K562 (cell line): ENCODE measurements around the gene MAPKAPK2. TPM values are rescaled to one million over a fixed set of nuclear protein-coding genes. Genes with fewer than 3 reads are reported as not detected.
A peak's percentile ranks its signal among the peaks of the same experiment; 100 is the strongest.

Experiments used
- ATAC-seq: fragments of 200-7000 bp; cut with Tn5 transposase; 3 replicates; pipeline ENCODE4 v1.9.1; 2020; ENCODE audit warnings: moderate library complexity
- BruUV-seq: library from RNA; stranded (reverse); fragments of 400-500 nt; replicated peaks from 2 replicates; lab custom pipeline; 2021; lab: Mats Ljungman, UMichigan
- CTCF ChIA-PET: fragments of 300-600 bp; formaldehyde crosslinking; extraction: SDS; loops from one replicate; lab custom pipeline; 2021; ENCODE audit warnings: low intra/inter-chr PET ratio; lab: Yijun Ruan, JAX
- POLR2A ChIA-PET: fragments of 300-600, 350-650 bp; sonication (Branson Sonifier 250); formaldehyde crosslinking; extraction: SDS; loops from one replicate; lab custom pipeline; 2021; ENCODE audit warnings: antibody characterized with exemption, inconsistent platforms; lab: Yijun Ruan, JAX
- DNase-seq, 4 experiments: peaks; one replicate each; pipeline versions ENCODE4 v3.0.0 to v3.0.0-alpha.2; 2011 to 2018; ENCODE audit warnings: low spot score in 3 of 4, mixed read lengths in 3 of 4; ENCODE audit errors: extremely low read depth in 1 of 4
- FAIRE-seq: peaks from 2 replicates; lab custom pipeline; 2011; peaks lifted over from hg19 to GRCh38; lab: Jason Lieb, UNC
- H2AFZ ChIP-seq: 2 replicates; pipeline ENCODE4 v1.6.0; 2011; ENCODE audit warnings: low read depth, low read length, control low read depth, inconsistent platforms
- H3K27ac ChIP-seq: fragments of 200-600 bp; 3 replicates; pipeline ENCODE4 v1.8.0; 2011; ENCODE audit warnings: low read depth, mild to moderate bottlenecking, control low read depth, inconsistent platforms, low read length, moderate library complexity, mixed read lengths; ENCODE audit errors: extremely low read depth
- H3K27me3 ChIP-seq, 2 experiments: fragments of 300-600 bp in 1 of 2; 2 replicates in 1 of 2; 3 replicates in 1 of 2; pipeline versions ENCODE4 v1.6.0 to v1.8.0; 2011; ENCODE audit warnings: inconsistent platforms in 2 of 2, low read length in 2 of 2, mild to moderate bottlenecking in 1 of 2, mixed read lengths in 1 of 2, moderate library complexity in 1 of 2; ENCODE audit not compliant: control insufficient read depth in 2 of 2, insufficient read depth in 2 of 2
- H3K36me3 ChIP-seq: fragments of 300-600 bp; 3 replicates; pipeline ENCODE4 v1.8.0; 2011; ENCODE audit warnings: mild to moderate bottlenecking, low read length, inconsistent platforms; ENCODE audit not compliant: control insufficient read depth, insufficient read depth
- H3K4me1 ChIP-seq, 2 experiments: fragments of 200-600 bp in 1 of 2; replicated peaks in 1 of 2; 2 replicates in 1 of 2; 3 replicates in 1 of 2; pipeline versions ENCODE4 v1.5.1 to v1.8.0; 2011; ENCODE audit warnings: inconsistent platforms in 2 of 2, low read length in 2 of 2, mild to moderate bottlenecking in 1 of 2, mixed read lengths in 1 of 2, moderate library complexity in 1 of 2; ENCODE audit not compliant: control insufficient read depth in 2 of 2, insufficient read depth in 2 of 2
- H3K4me2 ChIP-seq: 2 replicates; pipeline ENCODE4 v1.6.1; 2011; ENCODE audit warnings: low read length, control low read depth, inconsistent platforms, mixed read lengths; ENCODE audit not compliant: insufficient read depth
- H3K4me3 ChIP-seq: fragments of 200-600 bp; sonication (generic), shearing (Covaris generic); 2 replicates; pipeline ENCODE4 v1.5.1; 2016; ENCODE audit warnings: control low read depth, inconsistent platforms
- H3K79me2 ChIP-seq: fragments of 200-600 bp; 3 replicates; pipeline ENCODE4 v1.8.0; 2011; ENCODE audit warnings: low read length, inconsistent platforms; ENCODE audit not compliant: control insufficient read depth, insufficient read depth
- H3K9ac ChIP-seq, 2 experiments: 2 replicates each; pipeline versions ENCODE4 v1.6.0 to v1.6.1; 2011; ENCODE audit warnings: low read depth in 2 of 2, low read length in 2 of 2, control low read depth in 1 of 2, inconsistent platforms in 1 of 2, mild to moderate bottlenecking in 1 of 2, mixed read lengths in 1 of 2; ENCODE audit not compliant: insufficient read depth in 1 of 2
- H3K9me1 ChIP-seq: one replicate; pipeline ENCODE4 v1.6.0; 2011; ENCODE audit warnings: inconsistent platforms, mild to moderate bottlenecking, low read length, moderate library complexity; ENCODE audit not compliant: control insufficient read depth, insufficient read depth
- H3K9me3 ChIP-seq: replicated peaks from 2 replicates; pipeline ENCODE4 v1.5.1; 2011; ENCODE audit warnings: low read depth, low read length, inconsistent platforms; ENCODE audit not compliant: control insufficient read depth, insufficient read depth
- H4K20me1 ChIP-seq: replicated peaks from 2 replicates; pipeline ENCODE4 v1.6.1; 2011; ENCODE audit warnings: low read length, inconsistent platforms, mixed read lengths; ENCODE audit not compliant: control insufficient read depth, insufficient read depth
- CCNT2 ChIP-seq: IDR thresholded peaks from 2 replicates; pipeline ENCODE4 v1.6.1; 2011; ENCODE audit warnings: borderline replicate concordance, low read depth, mild to moderate bottlenecking, moderate library complexity, mixed read lengths, low read length; ENCODE audit not compliant: insufficient read length; ENCODE audit errors: extremely low read depth
- FOXK1 ChIP-seq: sonication (generic); formaldehyde crosslinking; IDR thresholded peaks from 2 replicates; pipeline ENCODE4 v1.8.0; 2022; ENCODE audit warnings: missing genetic modification reagents, mild to moderate bottlenecking, borderline replicate concordance
- KDM4B ChIP-seq, 2 experiments: fragments of 450-650 bp in 1 of 2; sonication (generic) in 1 of 2; IDR thresholded peaks; 2 replicates each; pipeline ENCODE4 v1.6.1; 2016 to 2017; ENCODE audit warnings: borderline replicate concordance in 2 of 2, antibody characterized with exemption in 1 of 2, low read depth in 1 of 2, mild to moderate bottlenecking in 1 of 2
- KLF1 ChIP-seq: fragments of 450-650 bp; IDR thresholded peaks from 2 replicates; pipeline ENCODE4 v1.6.1; 2016; ENCODE audit warnings: missing genetic modification characterization, missing compliant biosample characterization
- KLF16 ChIP-seq: IDR thresholded peaks from 2 replicates; pipeline ENCODE4 v1.6.1; 2016; ENCODE audit warnings: antibody characterized with exemption
- SMARCC2 ChIP-seq: fragments of 450-650 bp; IDR thresholded peaks from 2 replicates; pipeline ENCODE4 v1.6.1; 2017; ENCODE audit warnings: antibody characterized with exemption, moderate library complexity, mild to moderate bottlenecking, low read depth
- ZNF146 ChIP-seq: IDR thresholded peaks from one replicate; pipeline ENCODE4 v1.6.1; 2018; ENCODE audit warnings: missing compliant biosample characterization; ENCODE audit not compliant: unreplicated experiment
- ZNF551 ChIP-seq: fragments of 250-450 bp; sonication (Bioruptor Pico); IDR thresholded peaks from 2 replicates; pipeline ENCODE4 v1.5.0; 2021; ENCODE audit warnings: mild to moderate bottlenecking, moderate library complexity
- WGBS: fragments of 100-300 bp; shearing (Covaris generic); methylation state at CpG from one replicate; pipeline ENCODE4 v1.1.6; 2016; ENCODE audit warnings: low coverage, mixed read lengths; ENCODE audit not compliant: insufficient coverage; ENCODE audit errors: missing lambda C conversion rate; 5-methylcytosine and 5-hydroxymethylcytosine counted together
- in situ Hi-C: fragments of 300-500 bp; cut with MboI; formaldehyde crosslinking; loops from 4 replicates; pipeline ENCODE4 v1.15.0; 2018; ENCODE audit warnings: inconsistent platforms, mixed read lengths
- intact Hi-C: fragments of 100-400 bp; cut with micrococcal nuclease; formaldehyde crosslinking; loops from 2 replicates; pipeline ENCODE4 v1.14.2; 2022
- polyA plus RNA-seq, 8 experiments: library from polyadenylated mRNA; depleted of rRNA in 4 of 8; stranded (reverse) in 5 of 8; unstranded in 3 of 8; fragments of >200 nt; fragmentation: Nextera tagmentation in 2 of 8; fragmentation: Illumina TruSeq in 1 of 8; extraction: Ambion mirVana in 2 of 8; extraction: Trizol in 1 of 8; gene quantifications; 2 replicates each; pipeline versions ENCODE4 v1.2.1 to v1.2.3, GENCODE V29; 2011 to 2014; ENCODE audit warnings: inconsistent platforms in 1 of 8, missing spikeins in 1 of 8
- total RNA-seq, 7 experiments: library from RNA; depleted of rRNA in 6 of 7; stranded (reverse); fragments of >200 nt in 6 of 7; fragmentation: Illumina TruSeq in 2 of 7; extraction: Trizol in 2 of 7; gene quantifications; 2 replicates each; pipeline versions ENCODE4 v1.2.1 to v1.2.3, GENCODE V29; 2011 to 2021; ENCODE audit warnings: low replicate concordance in 1 of 7
- TF ChIP-seq, protein P1 (sequence below): sonication (generic); formaldehyde crosslinking; IDR thresholded peaks from 2 replicates; pipeline ENCODE4 v1.8.0; 2022; ENCODE audit warnings: missing genetic modification reagents, mild to moderate bottlenecking, borderline replicate concordance
- TF ChIP-seq, protein P2 (sequence below): fragments of 200-400 bp; formaldehyde crosslinking; IDR thresholded peaks from 2 replicates; pipeline ENCODE4 v1.6.1; 2017; ENCODE audit warnings: mild to moderate bottlenecking, low read depth, low read length, moderate library complexity
- TF ChIP-seq, protein P3 (sequence below): fragments of 250-450 bp; sonication (Bioruptor Pico); IDR thresholded peaks from 2 replicates; pipeline ENCODE4 v1.5.1; 2021; ENCODE audit warnings: mild to moderate bottlenecking

Gene MAPKAPK2
- total and polyA plus RNA-seq, 9 of the 15 experiments (the other 6 are each of a cell fraction or from before 2014, with no cell fraction given), result 0.63 to 94.2 (median 52.1) TPM

DNA sequence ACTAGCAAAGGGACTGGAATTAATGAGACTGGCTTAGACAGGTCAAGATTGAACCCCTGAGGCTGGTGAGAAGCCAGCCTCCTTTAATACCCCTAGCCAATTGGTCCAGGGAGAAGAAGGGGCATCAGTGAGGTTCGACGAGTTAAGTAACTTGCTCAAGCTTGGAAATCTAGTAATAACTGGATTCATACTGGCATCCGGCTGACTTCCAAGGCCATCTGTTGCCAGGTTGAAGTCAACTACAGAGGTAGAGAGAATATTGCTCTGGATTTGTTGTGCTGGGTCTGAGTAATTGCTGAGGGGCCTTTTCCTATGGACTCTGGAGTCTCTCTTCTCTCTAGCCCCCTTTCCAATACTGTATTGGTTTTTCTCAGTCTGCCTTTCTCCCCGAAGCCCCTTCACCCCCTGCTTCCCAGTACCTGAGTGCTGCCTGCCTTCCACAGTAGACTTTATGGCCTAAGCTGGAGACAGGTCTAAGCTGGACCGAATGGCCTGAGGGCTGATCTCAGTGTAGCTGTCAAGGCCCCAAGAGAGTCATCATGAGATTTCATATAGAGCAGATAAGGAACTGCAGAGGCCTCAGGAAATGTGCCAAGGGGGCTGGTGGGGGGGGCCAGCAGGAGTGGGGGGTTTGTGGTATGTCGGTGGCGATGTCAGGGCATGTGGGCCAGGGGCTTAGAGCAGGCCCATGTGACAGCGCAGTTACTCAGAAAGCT lies 43.4 kb downstream of the MAPKAPK2 start:
- intact Hi-C loops, result loop anchor here (5.0 kb wide), 1 partner anchor 254 kb away; no protein-coding TSS in a partner anchor
- BruUV-seq, result no TSS peak
- 79% methylated on average over 8 of the region's 8 CpGs for WGBS
- H3K9ac ChIP-seq, result peak overlapping the region in 1 of 2 experiments; percentile 29; a peak in 1 of 4 replicates
- FAIRE-seq (no peak), ATAC-seq (no peak), DNase-seq (no peak)
- no peak overlapping the region for H3K4me3 ChIP-seq
- H3K9me1 ChIP-seq, result peaks cover 18% of the 10 kb centered on the region
- H3K4me2 ChIP-seq, result no peak overlapping the region
- ChIA-PET POLR2A (interaction anchor here (0.6 to 0.7 kb wide), 2 partner anchors 219 to 1379 kb away, joined by 3 read pairs; no protein-coding TSS in a partner anchor), CTCF (no interaction called here)
- H3K9me3 ChIP-seq, result no peaks in the 10 kb centered on the region
- no peak overlapping the region for H2AFZ ChIP-seq
- H3K36me3 ChIP-seq, result peaks cover 45% of the 10 kb centered on the region
- TF ChIP-seq SMARCC2 (no peak), ZNF551 (no peak), CCNT2 (no peak), ZNF146 (no peak), FOXK1 (CRISPR knock-in tag) (no peak), KLF16 (no peak), KDM4B (IDR thresholded peaks at IDR 0.05; ENCODE audit: borderline replicate concordance in 2 of 2, low read depth in 1 of 2) (no peak), KLF1 (tag) (no peak)
- TF ChIP-seq, protein P1, sequence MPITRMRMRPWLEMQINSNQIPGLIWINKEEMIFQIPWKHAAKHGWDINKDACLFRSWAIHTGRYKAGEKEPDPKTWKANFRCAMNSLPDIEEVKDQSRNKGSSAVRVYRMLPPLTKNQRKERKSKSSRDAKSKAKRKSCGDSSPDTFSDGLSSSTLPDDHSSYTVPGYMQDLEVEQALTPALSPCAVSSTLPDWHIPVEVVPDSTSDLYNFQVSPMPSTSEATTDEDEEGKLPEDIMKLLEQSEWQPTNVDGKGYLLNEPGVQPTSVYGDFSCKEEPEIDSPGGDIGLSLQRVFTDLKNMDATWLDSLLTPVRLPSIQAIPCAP, result no peak
- TF ChIP-seq, protein P2, sequence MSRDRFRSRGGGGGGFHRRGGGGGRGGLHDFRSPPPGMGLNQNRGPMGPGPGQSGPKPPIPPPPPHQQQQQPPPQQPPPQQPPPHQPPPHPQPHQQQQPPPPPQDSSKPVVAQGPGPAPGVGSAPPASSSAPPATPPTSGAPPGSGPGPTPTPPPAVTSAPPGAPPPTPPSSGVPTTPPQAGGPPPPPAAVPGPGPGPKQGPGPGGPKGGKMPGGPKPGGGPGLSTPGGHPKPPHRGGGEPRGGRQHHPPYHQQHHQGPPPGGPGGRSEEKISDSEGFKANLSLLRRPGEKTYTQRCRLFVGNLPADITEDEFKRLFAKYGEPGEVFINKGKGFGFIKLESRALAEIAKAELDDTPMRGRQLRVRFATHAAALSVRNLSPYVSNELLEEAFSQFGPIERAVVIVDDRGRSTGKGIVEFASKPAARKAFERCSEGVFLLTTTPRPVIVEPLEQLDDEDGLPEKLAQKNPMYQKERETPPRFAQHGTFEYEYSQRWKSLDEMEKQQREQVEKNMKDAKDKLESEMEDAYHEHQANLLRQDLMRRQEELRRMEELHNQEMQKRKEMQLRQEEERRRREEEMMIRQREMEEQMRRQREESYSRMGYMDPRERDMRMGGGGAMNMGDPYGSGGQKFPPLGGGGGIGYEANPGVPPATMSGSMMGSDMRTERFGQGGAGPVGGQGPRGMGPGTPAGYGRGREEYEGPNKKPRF, result no peak
- TF ChIP-seq, protein P3, sequence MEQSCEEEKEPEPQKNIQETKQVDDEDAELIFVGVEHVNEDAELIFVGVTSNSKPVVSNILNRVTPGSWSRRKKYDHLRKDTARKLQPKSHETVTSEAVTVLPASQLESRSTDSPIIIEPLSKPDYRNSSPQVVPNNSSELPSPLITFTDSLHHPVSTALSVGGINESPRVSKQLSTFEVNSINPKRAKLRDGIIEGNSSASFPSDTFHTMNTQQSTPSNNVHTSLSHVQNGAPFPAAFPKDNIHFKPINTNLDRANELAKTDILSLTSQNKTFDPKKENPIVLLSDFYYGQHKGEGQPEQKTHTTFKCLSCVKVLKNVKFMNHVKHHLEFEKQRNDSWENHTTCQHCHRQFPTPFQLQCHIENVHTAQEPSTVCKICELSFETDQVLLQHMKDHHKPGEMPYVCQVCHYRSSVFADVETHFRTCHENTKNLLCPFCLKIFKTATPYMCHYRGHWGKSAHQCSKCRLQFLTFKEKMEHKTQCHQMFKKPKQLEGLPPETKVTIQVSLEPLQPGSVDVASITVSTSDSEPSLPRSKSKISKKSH (CRISPR knock-in tag), result no peak
- no peak overlapping the region for H3K27ac ChIP-seq
- no peaks in the 10 kb centered on the region for H3K27me3 ChIP-seq
- in situ Hi-C loops, result no loop called here
- H4K20me1 ChIP-seq, result peaks cover 35% of the 10 kb centered on the region
- peaks cover 14 to 16% of the 10 kb centered on the region in 2 experiments; a peak in 4 of 5 replicates for H3K4me1 ChIP-seq
- peaks cover 32% of the 10 kb centered on the region for H3K79me2 ChIP-seq
